ENCODE measurements around the gene MGAT1.

DNA sequence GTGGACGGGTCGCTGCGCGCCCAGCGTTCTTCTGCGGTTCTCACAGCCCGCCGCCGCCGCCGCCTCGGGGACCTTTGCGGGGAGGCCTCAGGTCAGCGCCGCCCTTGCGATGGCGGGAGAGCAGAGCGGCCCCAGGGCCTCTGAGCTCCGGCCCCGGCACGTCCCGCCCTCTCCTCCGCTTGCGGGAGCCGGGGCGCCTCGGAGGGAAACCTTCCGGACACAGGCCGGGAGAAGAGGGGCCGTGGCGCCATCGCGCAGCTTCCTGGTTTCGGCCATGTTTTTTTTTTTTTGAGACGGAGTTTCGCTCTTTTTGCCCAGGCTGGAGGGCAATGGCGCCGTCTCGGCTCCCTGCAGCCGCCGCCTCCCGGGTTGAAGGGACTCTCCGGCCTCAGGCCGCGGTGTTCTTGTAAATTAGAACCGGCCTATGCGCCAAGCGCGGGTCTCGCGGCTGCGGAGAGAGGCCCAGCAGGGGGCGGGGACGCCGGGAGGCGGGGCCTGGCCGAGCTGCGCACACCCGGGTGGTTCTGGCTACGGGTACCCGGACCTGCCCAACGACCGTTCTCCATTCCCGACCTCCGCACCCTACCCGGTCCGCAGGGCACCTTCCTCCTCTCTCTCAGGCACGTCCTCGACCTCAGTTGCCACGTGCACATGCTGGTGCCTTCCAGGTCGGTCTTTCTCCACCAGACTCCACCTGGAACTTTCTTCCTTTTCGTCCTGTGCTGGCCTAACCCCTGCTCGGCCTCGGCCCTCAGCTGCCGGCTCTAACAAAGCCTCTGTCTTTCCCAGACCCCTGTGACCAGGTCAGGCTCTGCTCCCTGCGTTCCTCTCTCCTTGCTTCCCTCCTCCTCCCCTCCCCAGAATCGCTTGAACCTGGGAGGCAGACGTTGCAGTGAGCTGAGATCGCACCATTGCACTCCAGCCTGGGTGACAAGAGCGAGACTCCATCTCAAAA, 28.8 kb upstream of the MGAT1 start:
- TF ChIP-seq, protein P1, sequence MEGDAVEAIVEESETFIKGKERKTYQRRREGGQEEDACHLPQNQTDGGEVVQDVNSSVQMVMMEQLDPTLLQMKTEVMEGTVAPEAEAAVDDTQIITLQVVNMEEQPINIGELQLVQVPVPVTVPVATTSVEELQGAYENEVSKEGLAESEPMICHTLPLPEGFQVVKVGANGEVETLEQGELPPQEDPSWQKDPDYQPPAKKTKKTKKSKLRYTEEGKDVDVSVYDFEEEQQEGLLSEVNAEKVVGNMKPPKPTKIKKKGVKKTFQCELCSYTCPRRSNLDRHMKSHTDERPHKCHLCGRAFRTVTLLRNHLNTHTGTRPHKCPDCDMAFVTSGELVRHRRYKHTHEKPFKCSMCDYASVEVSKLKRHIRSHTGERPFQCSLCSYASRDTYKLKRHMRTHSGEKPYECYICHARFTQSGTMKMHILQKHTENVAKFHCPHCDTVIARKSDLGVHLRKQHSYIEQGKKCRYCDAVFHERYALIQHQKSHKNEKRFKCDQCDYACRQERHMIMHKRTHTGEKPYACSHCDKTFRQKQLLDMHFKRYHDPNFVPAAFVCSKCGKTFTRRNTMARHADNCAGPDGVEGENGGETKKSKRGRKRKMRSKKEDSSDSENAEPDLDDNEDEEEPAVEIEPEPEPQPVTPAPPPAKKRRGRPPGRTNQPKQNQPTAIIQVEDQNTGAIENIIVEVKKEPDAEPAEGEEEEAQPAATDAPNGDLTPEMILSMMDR (IDR thresholded peaks at IDR 0.05): peak in 7 of 12 donors; percentile 13 to 49 (median 36)
- TF ChIP-seq POLR2A (IDR thresholded peaks at IDR 0.05): peak; percentile 45 to 74
